ENCODE data around the gene MSRB3. TPM values are rescaled to one million over a fixed set of nuclear protein-coding genes. Genes with fewer than 3 reads are reported as not detected.

MSRB3 gene
- total RNA-seq, 1 donor from 2014 or later = 61.3 TPM

GRCh38 chr12:65430006-65430405 is 151.5 kb downstream of the MSRB3 start:
- peaks cover 8% of the 10 kb centered on the region for H3K4me1 ChIP-seq

DNA sequence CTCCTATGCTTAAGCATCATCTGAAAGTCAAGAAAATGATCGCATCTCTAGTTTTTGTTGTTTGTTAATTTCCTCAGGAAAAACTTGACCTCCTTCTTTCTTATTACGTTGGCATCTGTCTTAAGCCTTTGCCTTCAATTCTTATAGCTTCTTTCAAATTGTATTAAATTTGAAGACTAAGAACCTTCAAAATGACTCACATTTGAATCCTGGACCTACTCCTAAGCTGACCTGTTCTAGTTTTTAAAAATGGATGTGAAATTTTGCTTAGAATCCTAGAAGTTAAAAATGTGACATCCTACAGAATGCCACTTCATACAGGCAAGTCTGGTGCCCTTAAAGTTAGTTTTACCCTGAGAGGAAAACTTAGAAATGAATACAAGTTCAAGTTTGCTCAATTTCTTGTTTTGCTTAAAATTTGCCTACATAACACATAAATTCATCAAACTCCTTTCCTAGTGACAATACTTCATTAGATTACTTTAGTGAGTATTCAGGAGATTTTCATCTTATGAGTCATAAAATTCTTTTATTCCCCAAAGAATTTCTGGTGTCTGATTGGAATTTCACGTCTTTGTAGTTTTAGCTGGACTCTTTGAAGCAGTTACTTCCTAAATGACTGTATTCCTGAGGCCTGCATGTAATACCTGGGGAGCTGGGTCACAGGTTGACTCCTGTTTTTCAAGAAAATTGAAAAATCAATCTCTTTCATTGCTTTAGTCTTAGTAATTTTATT is 152.3 kb downstream of the MSRB3 start:
- no peak overlapping the region for H3K4me3 ChIP-seq
- intact Hi-C loops (cut with DNase I) = no loop called here
- no peaks in the 10 kb centered on the region for H3K36me3 ChIP-seq
- no peak overlapping the region for H3K27ac ChIP-seq
- no peak for ATAC-seq
- DNase-seq = no peak
- peaks cover 9% of the 10 kb centered on the region for H3K9me3 ChIP-seq
- H3K27me3 ChIP-seq = no peaks in the 10 kb centered on the region
- H3K4me1 ChIP-seq = peaks cover 8% of the 10 kb centered on the region
- TF ChIP-seq, protein P1, sequence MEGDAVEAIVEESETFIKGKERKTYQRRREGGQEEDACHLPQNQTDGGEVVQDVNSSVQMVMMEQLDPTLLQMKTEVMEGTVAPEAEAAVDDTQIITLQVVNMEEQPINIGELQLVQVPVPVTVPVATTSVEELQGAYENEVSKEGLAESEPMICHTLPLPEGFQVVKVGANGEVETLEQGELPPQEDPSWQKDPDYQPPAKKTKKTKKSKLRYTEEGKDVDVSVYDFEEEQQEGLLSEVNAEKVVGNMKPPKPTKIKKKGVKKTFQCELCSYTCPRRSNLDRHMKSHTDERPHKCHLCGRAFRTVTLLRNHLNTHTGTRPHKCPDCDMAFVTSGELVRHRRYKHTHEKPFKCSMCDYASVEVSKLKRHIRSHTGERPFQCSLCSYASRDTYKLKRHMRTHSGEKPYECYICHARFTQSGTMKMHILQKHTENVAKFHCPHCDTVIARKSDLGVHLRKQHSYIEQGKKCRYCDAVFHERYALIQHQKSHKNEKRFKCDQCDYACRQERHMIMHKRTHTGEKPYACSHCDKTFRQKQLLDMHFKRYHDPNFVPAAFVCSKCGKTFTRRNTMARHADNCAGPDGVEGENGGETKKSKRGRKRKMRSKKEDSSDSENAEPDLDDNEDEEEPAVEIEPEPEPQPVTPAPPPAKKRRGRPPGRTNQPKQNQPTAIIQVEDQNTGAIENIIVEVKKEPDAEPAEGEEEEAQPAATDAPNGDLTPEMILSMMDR (IDR thresholded peaks at IDR 0.05) = no peak

More at GRCh38 chr12:65430006-65430405, 151.5 kb downstream of the MSRB3 start:
- no peaks in the 10 kb centered on the region for H3K36me3 ChIP-seq
- H3K27ac ChIP-seq = no peak overlapping the region
- TF ChIP-seq, protein P1 (IDR thresholded peaks at IDR 0.05) = no peak
- H3K4me3 ChIP-seq = no peak overlapping the region
- ATAC-seq = no peak
- no peak for DNase-seq
- intact Hi-C loops (cut with DNase I) = no loop called here
- H3K27me3 ChIP-seq = no peaks in the 10 kb centered on the region
- H3K9me3 ChIP-seq = peaks cover 9% of the 10 kb centered on the region

- H3K27me3 ChIP-seq = no peaks in the 10 kb centered on the region
- intact Hi-C loops (cut with DNase I) = no loop called here
- H3K4me3 ChIP-seq = no peak overlapping the region
- ATAC-seq (no peak), DNase-seq (no peak)
- H3K36me3 ChIP-seq = no peaks in the 10 kb centered on the region
- no peak overlapping the region for H3K27ac ChIP-seq
- peaks cover 8% of the 10 kb centered on the region for H3K4me1 ChIP-seq
- no peaks in the 10 kb centered on the region for H3K9me3 ChIP-seq
- TF ChIP-seq, protein P1 (IDR thresholded peaks at IDR 0.05) = no peak
Measured at GRCh38 chr12:65432114-65432513, 153.6 kb downstream of the MSRB3 start.

DNA sequence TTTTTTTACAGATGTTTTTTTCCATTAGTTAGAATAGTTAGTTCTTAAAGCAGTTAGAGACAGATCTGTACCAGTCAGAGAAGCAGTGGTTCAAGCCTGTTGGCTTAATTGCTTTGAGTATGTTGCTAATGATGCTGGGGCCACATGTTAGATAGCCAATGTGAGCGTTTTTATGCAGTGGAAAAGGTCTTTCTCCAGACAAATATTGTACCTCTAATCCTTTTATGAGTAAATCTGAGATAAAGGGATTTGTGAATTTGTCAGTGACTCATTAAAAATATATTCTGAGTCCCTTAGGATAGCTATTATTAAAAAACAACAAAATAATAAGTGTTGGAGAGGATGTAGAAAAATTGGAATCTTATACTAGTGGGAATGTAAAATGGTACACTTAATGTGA is 154.2 kb downstream of the MSRB3 start:
- no peak overlapping the region for H3K27ac ChIP-seq
- H3K36me3 ChIP-seq = no peaks in the 10 kb centered on the region
- ATAC-seq = no peak
- TF ChIP-seq, protein P1 (IDR thresholded peaks at IDR 0.05) = no peak
- intact Hi-C loops (cut with DNase I) = no loop called here
- H3K27me3 ChIP-seq = no peaks in the 10 kb centered on the region
- H3K9me3 ChIP-seq = no peaks in the 10 kb centered on the region
- DNase-seq = no peak
- H3K4me1 ChIP-seq = peaks cover 8% of the 10 kb centered on the region
- no peak overlapping the region for H3K4me3 ChIP-seq

DNA sequence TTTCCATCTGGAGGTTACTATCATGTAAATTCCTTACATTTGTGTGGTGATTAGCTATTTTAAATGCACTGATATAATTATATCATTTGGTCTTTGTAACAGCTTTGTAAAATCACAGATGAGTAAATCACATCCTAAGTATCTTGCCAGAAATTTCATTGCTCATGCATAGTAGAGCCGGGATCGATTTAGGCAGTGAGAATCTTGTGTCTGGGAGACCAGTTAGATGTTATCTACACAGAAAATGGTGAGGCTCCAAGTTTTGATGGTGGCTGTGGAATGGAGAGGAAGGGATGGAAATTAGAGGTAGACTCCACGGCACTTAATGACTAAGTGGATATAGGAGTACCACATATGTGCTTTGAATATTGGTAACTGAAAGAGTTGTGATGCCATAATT is 156.3 kb downstream of the MSRB3 start:
- no peak overlapping the region for H3K27ac ChIP-seq
- DNase-seq = no peak
- no peak for ATAC-seq

More for the DNA sequence above, 156.3 kb downstream of the MSRB3 start:
- no peaks in the 10 kb centered on the region for H3K27me3 ChIP-seq
- H3K36me3 ChIP-seq = no peaks in the 10 kb centered on the region
- TF ChIP-seq, protein P1 (IDR thresholded peaks at IDR 0.05) = no peak
- intact Hi-C loops (cut with DNase I) = no loop called here
- no peaks in the 10 kb centered on the region for H3K9me3 ChIP-seq
- peaks cover 8% of the 10 kb centered on the region for H3K4me1 ChIP-seq
- H3K4me3 ChIP-seq = no peak overlapping the region

Data from upper lobe of right lung (tissue), 1 donor.